ENCODE results near the gene KCNG1.
"Not testable (repeated sequence)": the region's sequence is repeated elsewhere in the genome, so short reads cannot be mapped to it uniquely, and the experiment has no call there.

The KCNG1 gene, protein sequence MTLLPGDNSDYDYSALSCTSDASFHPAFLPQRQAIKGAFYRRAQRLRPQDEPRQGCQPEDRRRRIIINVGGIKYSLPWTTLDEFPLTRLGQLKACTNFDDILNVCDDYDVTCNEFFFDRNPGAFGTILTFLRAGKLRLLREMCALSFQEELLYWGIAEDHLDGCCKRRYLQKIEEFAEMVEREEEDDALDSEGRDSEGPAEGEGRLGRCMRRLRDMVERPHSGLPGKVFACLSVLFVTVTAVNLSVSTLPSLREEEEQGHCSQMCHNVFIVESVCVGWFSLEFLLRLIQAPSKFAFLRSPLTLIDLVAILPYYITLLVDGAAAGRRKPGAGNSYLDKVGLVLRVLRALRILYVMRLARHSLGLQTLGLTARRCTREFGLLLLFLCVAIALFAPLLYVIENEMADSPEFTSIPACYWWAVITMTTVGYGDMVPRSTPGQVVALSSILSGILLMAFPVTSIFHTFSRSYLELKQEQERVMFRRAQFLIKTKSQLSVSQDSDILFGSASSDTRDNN

DNA sequence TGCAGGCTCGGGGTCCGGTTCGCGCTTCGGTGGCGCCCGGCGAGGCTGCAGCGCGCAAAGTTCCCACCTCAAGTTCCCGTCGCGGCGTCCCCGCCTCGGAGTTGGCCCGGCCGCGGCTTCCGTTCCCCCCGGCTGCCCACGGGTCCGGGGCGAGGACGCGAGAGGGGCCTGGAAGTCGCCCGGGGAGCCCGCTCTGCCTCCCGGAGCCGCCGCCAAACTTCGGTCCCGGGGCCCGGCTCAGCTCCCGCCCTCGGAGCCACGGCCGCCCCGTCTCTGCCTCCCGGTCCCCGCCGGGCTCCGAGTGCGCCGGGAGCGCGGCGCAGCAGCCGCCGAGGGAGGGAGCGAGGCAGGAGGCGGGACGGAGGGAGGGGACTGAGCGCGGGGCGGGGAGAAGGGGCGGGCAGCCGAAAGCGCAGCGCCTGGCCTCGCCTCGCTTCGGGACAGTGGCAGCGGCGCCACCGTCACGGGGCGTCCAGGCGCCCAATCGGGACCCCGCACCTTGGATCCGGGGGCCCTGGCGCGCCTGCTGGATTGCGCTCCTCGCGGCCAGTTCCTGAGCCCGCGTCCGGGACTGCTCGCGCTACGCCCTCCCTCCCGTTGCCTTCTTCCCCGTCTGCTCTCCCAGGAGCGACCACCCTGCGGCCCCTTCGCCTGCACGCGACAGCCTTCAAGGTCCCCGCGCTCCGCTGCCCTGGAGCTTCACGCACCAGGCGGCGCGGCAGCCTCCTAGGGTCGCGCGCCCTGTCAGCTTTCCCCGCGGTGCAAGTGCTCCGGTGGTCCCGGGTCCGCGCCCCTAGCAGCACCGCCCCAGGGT, at the start of gene KCNG1:
KCNG1 (minus strand) TSS at position 305 of the 814 bp plus-strand sequence. CDS start 12,769 bp downstream, outside the sequence.
- DNase-seq (ENCODE audit: low read depth): no peak

DNA sequence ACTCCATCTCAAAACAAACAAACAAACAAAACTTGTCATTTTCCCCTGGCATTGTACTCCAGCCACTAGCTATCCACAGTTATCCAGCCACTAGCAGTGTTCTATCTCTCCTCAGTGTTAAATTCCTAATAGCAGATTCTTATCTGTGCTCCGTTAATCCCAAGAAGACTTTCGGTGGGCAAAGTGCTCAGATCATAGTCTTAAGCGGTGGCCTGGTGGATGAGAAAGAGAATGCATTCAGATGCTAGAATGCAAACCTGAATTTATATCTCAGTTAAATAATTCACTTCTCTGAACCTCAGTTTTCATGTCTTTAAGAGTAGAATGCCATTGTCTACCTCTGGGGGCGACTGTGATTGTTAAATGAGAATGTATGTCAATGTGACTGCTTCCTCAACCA, 47.7 kb upstream of the KCNG1 start:
- DNase-seq (ENCODE audit: low read depth): no peak

DNA sequence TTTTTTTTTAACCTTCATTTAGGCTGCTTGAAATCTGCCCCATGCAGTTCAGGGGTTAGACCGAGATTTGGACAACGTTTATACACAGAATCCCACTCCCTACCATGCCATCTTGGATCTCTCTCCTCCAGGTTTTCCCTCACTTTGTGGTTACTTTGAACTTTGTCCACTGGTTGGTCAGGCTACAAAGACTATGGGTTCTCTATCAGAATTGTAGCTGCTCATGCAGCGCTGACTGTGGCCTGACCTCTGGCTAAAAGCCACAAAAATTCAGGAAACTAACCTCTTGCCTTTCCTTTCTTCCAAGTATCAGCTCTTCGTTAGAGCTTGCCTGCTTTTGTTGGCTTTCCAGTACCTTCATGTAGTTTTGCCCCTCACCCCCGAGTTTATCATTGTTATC, 44.9 kb upstream of the KCNG1 start:
- no peak for DNase-seq (ENCODE audit: low read depth)

DNA sequence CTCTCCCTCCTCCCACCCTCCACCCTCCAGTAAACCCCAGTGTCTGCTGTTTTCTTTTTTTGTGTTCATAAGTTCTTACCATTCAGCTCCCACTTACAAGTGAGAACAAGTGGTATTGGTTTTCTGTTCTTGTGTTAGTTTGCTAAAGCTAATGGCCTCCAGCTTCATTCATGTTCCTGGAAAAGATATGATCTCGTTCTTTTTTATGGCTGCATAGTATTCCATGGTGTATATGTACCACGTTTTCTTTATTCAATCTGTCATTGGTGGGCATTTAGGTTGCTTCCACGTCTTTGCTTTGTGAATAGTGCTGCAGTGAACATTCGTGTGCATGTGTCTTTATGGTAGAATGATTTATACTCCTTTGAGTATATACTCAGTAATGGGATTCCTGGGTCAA, 42.7 kb upstream of the KCNG1 start:
- no peak for DNase-seq (ENCODE audit: low read depth)

DNA sequence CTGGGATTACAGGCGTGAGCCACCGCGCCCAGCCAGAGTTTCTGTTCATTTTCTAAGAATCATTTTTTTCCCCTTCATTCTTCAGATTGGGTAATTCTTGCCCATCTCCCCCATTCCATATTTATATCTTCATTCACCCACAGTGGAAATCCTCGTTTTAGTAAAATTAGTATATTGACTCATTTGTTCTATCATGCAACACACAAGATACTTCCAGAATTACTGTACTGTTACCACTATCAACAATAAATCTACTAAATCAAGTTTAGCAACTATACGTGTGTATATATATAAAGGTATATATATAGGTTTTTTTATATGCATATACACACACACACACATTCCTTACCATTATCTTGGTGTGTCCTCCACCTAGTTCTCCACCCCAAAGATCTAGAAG, 41.2 kb upstream of the KCNG1 start:
- no peak for DNase-seq (ENCODE audit: low read depth)

DNA sequence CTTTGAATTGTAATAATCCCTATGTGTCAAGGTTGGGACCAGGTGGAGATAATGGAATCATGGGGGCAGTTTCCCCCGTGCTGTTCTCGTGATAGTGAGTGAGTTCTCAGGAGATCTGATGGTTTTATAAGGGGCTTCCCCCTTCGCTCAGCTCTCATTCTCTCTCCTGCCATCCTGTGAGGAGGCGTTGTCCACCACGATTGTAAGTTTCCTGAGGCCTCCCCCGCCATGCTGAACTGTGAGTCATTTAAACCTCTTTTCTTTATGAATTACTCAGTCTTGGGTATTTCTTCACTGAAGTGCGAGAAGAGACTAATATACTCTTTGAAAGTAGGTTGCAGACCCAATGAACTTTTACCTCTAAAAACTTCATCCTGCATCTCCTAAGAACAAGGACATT, 39.2 kb upstream of the KCNG1 start:
- DNase-seq (ENCODE audit: low read depth): no peak

DNA sequence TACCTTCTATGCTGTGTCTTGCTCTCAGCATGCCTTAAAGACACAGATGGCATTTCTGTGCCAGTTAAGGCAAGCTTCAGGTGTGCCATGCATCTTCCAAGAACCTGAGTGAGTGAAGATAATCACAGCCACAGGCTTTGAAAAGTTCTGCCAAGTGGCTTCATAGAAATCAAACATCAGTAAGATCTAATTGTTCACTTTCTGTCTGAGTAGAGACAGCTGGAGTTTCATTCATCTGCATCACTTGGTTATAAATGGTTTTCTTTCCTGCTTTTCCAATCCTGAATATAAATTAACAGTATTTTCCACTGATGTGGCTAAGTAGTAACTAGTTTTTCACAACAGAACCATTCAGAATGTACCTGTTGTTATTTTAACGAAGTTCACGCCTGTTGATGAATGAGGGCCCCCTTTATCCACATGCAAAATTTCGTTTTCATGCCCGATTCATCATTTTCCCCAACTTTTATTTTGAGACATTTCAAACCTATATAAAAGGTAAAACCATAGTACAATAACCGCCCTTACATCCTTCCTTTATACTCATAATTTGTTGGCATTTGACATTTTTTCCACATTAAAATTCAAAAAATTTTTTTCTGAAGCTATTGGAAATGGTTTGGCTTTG, 38.6 kb upstream of the KCNG1 start:
- DNase-seq (ENCODE audit: low read depth): no peak

DNA sequence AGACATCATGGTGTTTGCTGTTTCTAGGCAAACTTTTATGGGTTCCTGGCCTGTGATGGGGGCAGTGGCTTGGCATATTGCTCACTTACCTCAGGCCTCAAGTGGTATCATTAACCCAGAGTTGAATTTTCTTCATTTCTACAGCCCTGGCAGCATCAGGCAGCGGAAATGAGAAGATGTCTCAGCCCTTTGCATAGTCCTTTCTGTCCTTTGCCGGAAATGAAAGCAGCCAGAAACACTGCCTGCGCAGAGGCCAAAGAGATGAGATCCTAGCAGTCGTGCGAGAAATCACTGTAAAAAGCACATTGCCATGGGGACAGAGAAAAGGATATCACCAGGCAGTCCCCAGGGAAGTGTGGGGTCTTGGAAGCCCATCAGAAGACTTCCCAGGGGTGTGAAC, 37.4 kb upstream of the KCNG1 start:
- DNase-seq (ENCODE audit: low read depth): no peak

DNA sequence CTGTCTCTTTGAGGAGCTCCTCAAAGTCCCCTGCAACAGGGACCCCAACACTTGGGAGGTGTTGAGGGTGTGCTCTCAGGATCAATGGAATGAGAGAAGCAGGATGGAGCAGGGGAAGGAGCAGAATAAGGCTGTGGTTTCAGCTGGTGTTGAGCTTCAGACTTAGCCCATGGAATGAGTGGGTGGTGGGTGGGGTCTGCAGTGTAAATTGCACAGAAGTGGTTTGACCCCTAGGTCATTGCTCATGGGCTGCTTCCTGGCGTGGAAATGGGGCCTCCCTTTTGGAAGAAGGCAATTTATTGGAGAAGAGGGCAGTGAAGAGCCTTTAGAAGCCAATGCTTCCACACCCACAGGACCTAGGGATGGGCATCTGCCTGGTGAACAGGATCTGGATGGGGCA, 37.0 kb upstream of the KCNG1 start:
- DNase-seq (ENCODE audit: low read depth): peak; percentile 30

DNA sequence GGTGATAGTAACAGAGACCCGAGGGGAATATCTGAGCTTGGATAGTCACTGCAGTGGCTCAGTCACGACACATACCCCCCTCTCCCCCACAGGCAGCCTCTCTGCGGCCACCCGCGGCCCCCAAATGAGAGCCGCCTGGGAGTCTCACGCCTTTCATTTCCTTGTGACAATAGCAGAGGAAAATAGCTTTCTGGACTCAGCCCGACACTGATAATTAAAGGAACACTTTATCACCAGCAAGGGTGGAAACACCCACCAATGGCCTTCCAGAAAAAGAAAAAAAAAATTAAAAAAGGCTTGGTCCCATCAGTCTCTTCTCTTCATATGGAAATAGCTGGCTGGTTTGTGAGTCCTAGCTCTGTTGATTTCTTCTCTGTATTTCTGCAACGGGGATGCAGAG, 35.1 kb upstream of the KCNG1 start:
- DNase-seq (ENCODE audit: low read depth): no peak

DNA sequence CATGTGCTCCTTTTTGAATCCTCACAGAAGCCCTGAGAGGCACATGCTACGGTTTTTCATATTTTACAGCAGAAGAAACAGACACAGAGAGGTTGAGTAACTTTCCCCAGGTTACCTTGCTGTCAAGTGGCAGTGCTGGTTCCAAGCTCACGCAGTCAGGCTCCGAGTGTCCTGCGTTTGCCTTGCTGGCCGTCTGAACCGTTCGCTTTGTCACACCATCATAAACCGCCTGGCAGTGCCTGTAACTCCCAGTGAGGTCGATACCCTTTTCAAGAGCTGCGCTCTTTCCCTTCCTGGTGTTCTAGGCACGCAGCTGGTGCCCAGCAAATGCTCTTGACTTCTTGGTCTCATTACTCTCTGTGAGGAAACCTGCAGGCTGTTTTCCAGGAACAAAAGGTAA, 31.3 kb upstream of the KCNG1 start:
- DNase-seq (ENCODE audit: low read depth): no peak

DNA sequence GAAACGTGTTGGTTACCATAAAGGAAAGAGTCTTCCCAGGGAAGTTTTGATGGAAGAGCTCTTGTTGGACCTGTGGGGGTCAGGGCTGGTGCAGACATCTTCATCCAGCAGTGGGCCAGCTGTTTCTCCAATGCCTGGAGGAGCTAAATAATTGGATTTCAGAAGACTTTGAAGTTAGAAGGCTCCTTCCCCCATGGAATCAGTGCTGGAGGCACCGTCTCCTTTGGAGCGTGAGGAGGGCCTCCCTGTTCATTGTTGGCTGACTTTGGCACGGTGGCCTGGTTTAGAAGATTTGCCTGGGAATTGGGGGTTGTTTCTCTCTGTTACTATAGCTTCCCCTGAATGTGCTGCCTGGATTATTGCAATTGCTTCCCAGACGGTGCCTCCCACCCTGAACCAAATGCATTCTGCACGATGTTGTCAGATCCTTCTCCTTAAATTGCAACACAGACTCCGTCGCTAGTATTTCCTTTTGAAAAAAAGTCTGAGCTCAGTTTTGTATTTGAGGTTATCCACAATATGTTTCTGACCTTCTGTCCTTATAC, 27.7 kb upstream of the KCNG1 start:
- DNase-seq (ENCODE audit: low read depth): no peak

DNA sequence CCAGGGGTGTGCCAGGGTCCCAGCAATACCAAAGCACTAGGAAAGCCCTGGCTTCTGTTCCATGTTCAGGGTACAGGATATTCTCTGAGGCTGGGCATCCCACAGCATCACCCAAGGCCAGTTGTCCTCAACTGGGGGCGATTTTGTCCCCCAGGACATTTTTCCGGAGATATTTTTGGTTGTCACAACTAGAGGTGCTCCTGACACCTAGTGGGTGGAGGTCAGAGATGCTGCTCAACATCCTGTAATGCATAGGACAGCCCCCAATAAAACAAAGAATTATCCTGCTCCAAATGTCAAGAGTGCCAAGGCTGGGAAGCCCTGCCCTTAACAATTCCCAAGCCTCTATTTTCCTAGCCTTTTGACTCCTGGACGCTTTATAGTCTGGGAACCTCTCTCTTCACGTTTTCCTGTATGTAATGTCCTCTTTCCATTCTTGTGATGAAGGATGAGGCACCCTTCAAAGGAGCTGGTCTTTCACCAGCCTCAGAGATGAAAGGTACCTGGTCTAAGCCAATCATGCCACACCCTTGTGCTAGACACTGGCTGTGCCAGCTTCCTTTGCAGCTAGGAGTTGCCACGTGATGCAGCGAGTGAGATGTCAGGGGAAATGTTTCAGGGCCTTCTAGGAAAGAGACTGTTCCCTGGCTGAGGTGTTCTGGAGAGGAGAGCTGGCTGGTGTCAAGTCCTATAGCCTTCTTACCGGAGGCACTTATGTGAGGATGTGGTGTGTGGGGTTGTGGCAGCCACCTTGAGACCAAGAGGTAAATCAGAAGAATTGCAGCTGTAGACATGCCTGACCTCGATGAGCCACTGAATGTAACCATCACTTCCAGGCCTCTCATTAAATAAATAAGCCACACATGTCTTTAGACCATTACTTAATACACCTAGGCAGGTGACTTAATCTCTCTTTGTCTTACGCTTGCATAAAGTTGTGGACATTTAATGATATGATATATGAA, 23.4 kb upstream of the KCNG1 start:
- no peak for DNase-seq (ENCODE audit: low read depth)

DNA sequence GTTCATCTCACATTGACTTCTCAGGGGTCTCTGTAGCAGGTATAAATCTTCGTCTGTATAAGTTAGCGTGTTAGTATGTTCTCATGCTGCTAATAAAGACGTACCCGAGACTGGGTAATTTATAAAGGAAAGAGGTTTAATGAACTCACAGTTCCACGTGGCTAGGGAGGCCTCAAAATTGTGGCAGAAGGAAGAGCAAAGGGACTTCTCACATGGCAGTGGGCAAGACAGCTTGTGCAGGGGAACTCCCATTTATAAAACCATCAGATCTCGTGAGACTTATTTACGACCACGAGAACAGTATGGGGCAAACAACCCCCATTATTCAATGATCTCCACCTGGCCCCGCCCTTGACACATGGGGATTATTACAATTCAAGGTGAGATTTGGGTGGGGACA, 22.6 kb upstream of the KCNG1 start:
- DNase-seq (ENCODE audit: low read depth): not testable (repeated sequence)

DNA sequence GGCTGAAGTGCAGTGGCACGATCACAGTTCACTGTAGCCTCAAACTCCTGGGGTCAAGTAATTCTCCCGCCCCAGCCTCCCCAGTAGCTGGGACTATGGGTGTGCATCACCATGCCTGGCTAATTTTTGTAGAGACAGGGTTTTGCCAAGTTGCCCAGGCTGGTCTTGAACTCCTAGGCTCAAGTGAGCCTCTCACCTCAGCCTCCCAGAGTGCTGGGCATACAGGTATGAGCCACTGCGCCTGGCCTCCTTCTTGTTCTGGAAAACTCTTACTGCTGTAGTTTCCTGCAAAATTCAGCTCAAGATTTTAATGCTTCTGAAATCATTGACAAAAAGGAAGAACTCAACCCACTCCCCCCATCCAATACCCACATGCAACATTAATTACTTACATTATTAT, 21.9 kb upstream of the KCNG1 start:
- DNase-seq (ENCODE audit: low read depth): no peak

DNA sequence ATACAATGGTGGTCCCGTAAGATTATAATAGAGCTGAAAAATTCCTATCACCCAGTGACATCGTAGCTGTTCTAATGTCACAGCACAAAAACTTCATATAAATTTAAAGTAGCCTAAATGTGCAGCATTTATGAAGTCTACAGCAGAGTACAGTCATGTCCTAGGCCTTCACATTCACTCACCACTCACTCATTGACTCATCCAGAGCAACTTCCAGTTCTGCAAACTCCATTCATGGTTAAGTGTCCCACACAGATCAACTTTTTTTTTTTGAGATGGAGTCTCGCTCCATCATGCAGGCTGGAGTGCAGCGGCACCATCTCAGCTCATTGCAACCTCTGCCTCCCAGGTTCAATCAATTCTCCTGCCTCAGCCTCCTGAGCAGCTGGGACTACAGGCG, 20.9 kb upstream of the KCNG1 start:
- DNase-seq (ENCODE audit: low read depth): peak; percentile 41

DNA sequence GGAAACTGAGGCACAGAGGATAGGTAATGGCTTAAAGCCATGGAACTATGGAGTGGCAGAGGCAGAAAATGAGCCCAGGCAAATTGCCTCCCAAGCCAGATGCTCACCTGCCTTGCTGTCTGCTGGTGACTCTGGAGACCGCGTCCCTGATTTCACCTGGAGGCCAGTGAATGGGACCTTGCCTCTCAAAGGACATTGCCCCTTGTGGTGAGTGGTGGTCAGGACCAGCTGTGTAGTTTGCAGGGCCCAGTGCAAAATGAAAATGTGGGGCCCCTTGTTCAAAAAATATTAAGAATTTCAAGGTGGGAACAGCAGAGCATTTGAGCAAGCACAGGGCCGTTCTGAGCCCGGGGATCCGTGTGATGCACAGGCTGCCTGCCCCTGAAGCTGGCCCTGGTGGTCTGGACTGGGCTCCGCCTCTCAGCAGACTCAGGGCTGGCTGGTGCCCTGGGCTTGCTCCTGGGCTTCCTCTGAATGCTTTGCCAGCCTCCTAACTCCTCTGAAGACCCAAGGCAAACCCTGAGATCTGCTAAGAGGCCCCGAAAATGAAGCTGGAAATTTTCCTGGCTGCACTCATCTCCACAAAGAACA, 19.8 kb upstream of the KCNG1 start:
- no peak for DNase-seq (ENCODE audit: low read depth)

DNA sequence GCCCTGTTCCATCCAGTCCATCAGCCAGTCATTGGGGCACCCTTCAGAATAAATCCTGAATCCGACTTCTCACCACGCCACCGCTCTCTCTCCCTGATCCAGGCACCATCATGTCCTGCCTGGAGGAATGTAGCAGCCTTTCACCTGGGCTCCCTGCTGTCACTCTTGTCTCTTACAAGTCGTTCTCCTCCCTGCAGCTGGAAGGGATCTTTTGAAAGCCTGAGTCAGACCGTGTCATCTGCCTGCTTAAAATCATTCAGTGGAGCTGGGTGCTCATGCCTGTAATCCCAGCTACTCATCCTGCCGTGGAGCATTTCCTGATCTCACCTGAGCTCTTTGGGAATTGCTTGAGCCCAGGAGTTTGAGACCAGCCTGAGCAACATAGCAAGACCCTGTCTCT, 19.2 kb upstream of the KCNG1 start:
- no peak for DNase-seq (ENCODE audit: low read depth)

DNA sequence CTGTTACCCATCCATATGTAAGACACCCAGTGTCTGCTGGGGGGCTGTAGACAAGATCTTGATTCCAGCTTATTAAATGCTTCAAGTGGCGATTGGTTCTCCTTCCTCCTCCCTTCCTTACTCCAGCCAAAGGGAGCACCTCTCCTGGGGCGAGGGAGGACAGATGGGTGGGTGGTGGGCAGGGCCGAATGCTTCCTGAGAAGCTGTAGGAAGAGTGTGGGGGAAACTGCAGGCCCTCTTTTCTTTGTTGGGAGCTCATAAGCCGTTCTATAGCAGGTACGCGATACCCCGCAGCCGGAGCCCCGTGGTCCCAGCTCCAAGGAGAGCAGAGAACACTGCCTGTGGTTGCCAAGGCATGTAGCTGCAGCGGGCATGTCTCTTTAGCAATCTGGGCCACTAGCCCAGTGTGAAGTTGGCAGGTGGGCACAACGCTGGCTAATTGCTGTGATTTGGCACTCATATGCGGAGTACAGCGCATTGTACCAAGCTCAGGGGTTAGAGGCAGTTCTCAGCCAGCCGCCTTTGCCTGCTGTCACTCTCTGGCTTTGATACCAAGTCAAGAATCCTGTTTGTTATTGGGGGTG, 14.7 kb upstream of the KCNG1 start:
- DNase-seq (ENCODE audit: low read depth): no peak

DNA sequence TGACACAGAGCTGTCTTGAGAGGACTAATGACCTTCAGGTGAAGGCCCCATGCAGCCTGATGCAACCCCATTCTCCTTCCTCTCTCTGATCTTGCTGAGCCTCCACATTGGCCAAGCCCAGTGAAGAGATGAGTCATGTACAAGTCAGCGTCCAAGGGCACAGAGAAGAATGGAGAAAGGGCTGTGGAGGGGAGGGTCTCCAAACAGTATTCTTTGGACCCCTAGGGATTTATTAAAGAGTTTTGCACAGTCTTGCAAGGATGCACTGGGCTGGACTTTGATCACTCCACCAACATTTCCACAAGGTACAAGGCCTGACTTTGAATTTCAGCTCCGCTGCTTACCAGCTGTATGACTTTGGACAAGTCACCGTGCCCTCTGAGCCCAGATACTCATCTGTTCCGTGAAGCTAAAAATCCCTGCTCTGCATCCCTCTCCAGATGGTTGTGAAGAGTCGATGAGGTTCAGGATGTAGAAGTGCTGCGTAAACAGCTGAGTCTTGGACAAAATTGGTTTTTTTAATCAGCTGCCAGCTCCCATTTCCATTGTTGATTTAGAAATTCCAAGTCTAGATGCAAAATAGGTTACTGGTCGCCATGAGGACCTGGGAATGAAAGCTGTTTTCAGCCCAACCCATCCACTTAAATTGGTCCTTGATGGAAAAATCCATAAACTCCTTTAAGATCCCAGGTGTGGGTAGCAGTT, 14.1 kb upstream of the KCNG1 start:
- no peak for DNase-seq (ENCODE audit: low read depth)

Data from non-pigmented ciliary epithelial cell (primary cell).